ENCODE results near the gene CMIP. TPM values are rescaled to one million over a fixed set of nuclear protein-coding genes. Genes with fewer than 3 reads are reported as not detected.
A peak's percentile ranks its signal among the peaks of the same experiment; 100 is the strongest.

CMIP gene
- total RNA-seq, 3 donors from 2014 or later: 14.9 to 23.9 (median 17.6) TPM

- Histone ChIP-seq H3K4me1 (peaks cover 16 to 17% of the 10 kb centered on the region in 2 donors), H3K36me3 (no peaks in the 10 kb centered on the region), H3K27ac (peak overlapping the region; percentile 74 to 93), H3K9me3 (no peaks in the 10 kb centered on the region), H3K27me3 (no peaks in the 10 kb centered on the region), H3K4me3 (peak overlapping the region in 2 of 3 donors; percentile 23 to 54)
- intact Hi-C loops (cut with DNase I; ENCODE audit: low total_unique reads): no loop called here
- no peak for DNase-seq (ENCODE audit: low spot score in 2 of 2)
- TF ChIP-seq, protein P1, sequence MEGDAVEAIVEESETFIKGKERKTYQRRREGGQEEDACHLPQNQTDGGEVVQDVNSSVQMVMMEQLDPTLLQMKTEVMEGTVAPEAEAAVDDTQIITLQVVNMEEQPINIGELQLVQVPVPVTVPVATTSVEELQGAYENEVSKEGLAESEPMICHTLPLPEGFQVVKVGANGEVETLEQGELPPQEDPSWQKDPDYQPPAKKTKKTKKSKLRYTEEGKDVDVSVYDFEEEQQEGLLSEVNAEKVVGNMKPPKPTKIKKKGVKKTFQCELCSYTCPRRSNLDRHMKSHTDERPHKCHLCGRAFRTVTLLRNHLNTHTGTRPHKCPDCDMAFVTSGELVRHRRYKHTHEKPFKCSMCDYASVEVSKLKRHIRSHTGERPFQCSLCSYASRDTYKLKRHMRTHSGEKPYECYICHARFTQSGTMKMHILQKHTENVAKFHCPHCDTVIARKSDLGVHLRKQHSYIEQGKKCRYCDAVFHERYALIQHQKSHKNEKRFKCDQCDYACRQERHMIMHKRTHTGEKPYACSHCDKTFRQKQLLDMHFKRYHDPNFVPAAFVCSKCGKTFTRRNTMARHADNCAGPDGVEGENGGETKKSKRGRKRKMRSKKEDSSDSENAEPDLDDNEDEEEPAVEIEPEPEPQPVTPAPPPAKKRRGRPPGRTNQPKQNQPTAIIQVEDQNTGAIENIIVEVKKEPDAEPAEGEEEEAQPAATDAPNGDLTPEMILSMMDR (IDR thresholded peaks at IDR 0.05): no peak
- TF ChIP-seq POLR2AphosphoS5 (IDR thresholded peaks at IDR 0.05): no peak
- TF ChIP-seq POLR2A (IDR thresholded peaks at IDR 0.05): no peak
These were observed 166.3 kb downstream of the CMIP start for GRCh38 chr16:81610936-81611335.

- no peak for DNase-seq (ENCODE audit: low spot score in 2 of 2)
- H3K36me3 ChIP-seq: no peaks in the 10 kb centered on the region
- H3K4me1 ChIP-seq: peaks cover 16 to 21% of the 10 kb centered on the region in 2 donors
- TF ChIP-seq POLR2AphosphoS5 (IDR thresholded peaks at IDR 0.05) (no peak), POLR2A (IDR thresholded peaks at IDR 0.05) (no peak)
- TF ChIP-seq, protein P1 (IDR thresholded peaks at IDR 0.05): no peak
- H3K9me3 ChIP-seq: no peaks in the 10 kb centered on the region
- intact Hi-C loops (cut with DNase I; ENCODE audit: low total_unique reads): no loop called here
- H3K27ac ChIP-seq: peak overlapping the region; percentile 74 to 93
- peak overlapping the region in 1 of 3 donors; percentile 19 for H3K4me3 ChIP-seq
- no peaks in the 10 kb centered on the region for H3K27me3 ChIP-seq
These were observed 167.1 kb downstream of the CMIP start for GRCh38 chr16:81611721-81612120.

- TF ChIP-seq POLR2AphosphoS5 (IDR thresholded peaks at IDR 0.05): peak in 2 of 3 donors; percentile 37 to 43
- TF ChIP-seq, protein P1 (IDR thresholded peaks at IDR 0.05): no peak
- no peaks in the 10 kb centered on the region for H3K27me3 ChIP-seq
- intact Hi-C loops (cut with DNase I; ENCODE audit: low total_unique reads): no loop called here
- peaks cover 16 to 25% of the 10 kb centered on the region in 2 donors for H3K4me1 ChIP-seq
- no peaks in the 10 kb centered on the region for H3K9me3 ChIP-seq
- DNase-seq (ENCODE audit: low spot score in 2 of 2): peak in 1 of 2 donors; percentile 68
- H3K4me3 ChIP-seq: peak overlapping the region in 1 of 3 donors; percentile 36
- peak overlapping the region; percentile 74 to 93 for H3K27ac ChIP-seq
- H3K36me3 ChIP-seq: no peaks in the 10 kb centered on the region
These were observed 167.9 kb downstream of the CMIP start for GRCh38 chr16:81612351-81613163.

GRCh38 chr16:81614171-81614570 lies 169.6 kb downstream of the CMIP start:
- Histone ChIP-seq H3K36me3 (no peaks in the 10 kb centered on the region), H3K27ac (peak overlapping the region in 1 of 2 donors; percentile 93), H3K4me1 (peaks cover 16 to 18% of the 10 kb centered on the region in 2 donors), H3K4me3 (no peak overlapping the region), H3K9me3 (no peaks in the 10 kb centered on the region), H3K27me3 (no peaks in the 10 kb centered on the region)
- intact Hi-C loops (cut with DNase I; ENCODE audit: low total_unique reads): no loop called here
- TF ChIP-seq POLR2A (IDR thresholded peaks at IDR 0.05): no peak
- no peak for TF ChIP-seq POLR2AphosphoS5 (IDR thresholded peaks at IDR 0.05)
- TF ChIP-seq, protein P1 (IDR thresholded peaks at IDR 0.05): no peak
- DNase-seq (ENCODE audit: low spot score in 2 of 2): no peak

DNA sequence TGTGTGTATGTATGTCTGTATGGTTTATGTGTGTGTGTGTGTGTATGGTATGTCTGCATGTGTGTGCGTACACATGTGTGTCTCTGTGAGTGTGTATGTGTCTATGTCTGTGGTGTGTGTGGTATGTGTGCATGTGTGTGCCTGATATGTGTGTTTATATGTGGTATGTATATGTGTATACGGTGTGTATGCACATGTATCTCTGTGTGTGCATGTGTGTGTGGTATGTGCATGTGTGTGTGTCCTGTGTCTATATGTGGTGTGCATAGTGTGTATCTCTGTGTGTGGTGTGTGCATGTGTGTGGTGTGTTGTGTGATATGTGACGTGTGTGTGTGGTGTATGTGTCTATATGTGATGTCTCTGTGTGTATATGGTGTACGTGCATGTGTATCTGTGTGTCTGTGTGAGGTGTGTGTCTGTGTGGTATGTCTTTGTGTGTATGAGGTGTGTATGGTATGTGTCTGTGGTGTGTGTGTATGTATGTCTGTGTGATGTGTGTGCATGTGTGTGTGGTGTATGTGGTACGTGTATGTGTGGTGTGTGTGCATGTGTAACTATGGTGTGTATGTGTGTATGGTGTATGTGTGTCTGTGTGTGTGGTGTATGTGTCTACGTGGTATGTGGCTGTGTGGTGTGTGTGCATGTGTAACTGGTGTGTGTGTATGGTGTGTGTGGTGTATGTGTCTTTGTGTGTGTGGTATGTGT lies 170.2 kb downstream of the CMIP start:
- no peaks in the 10 kb centered on the region for H3K27me3 ChIP-seq
- intact Hi-C loops (cut with DNase I; ENCODE audit: low total_unique reads): no loop called here

More for the DNA sequence above, 170.2 kb downstream of the CMIP start:
- TF ChIP-seq POLR2A (IDR thresholded peaks at IDR 0.05) (no peak), POLR2AphosphoS5 (IDR thresholded peaks at IDR 0.05) (no peak)
- TF ChIP-seq, protein P1 (IDR thresholded peaks at IDR 0.05): no peak
- H3K9me3 ChIP-seq: no peaks in the 10 kb centered on the region
- H3K4me3 ChIP-seq: no peak overlapping the region
- peaks cover 15% of the 10 kb centered on the region in 2 donors for H3K4me1 ChIP-seq
- peak overlapping the region in 1 of 2 donors; percentile 93 for H3K27ac ChIP-seq
- no peak for DNase-seq (ENCODE audit: low spot score in 2 of 2)
- H3K36me3 ChIP-seq: no peaks in the 10 kb centered on the region
